Smooth muscle cell of the umbilical artery (primary cell): ENCODE data around the gene SELENOT. TPM values are rescaled to one million over a fixed set of nuclear protein-coding genes. Genes with fewer than 3 reads are reported as not detected.

ENCODE experiments used
- total RNA-seq: library from RNA; depleted of rRNA; stranded (reverse); fragments of >200 nt; gene quantifications from 2 replicates; pipeline ENCODE4 v1.2.3, GENCODE V29; 2014

Gene SELENOT, protein sequence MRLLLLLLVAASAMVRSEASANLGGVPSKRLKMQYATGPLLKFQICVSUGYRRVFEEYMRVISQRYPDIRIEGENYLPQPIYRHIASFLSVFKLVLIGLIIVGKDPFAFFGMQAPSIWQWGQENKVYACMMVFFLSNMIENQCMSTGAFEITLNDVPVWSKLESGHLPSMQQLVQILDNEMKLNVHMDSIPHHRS
- total RNA-seq = 200 and 238 TPM in 2 replicates

DNA sequence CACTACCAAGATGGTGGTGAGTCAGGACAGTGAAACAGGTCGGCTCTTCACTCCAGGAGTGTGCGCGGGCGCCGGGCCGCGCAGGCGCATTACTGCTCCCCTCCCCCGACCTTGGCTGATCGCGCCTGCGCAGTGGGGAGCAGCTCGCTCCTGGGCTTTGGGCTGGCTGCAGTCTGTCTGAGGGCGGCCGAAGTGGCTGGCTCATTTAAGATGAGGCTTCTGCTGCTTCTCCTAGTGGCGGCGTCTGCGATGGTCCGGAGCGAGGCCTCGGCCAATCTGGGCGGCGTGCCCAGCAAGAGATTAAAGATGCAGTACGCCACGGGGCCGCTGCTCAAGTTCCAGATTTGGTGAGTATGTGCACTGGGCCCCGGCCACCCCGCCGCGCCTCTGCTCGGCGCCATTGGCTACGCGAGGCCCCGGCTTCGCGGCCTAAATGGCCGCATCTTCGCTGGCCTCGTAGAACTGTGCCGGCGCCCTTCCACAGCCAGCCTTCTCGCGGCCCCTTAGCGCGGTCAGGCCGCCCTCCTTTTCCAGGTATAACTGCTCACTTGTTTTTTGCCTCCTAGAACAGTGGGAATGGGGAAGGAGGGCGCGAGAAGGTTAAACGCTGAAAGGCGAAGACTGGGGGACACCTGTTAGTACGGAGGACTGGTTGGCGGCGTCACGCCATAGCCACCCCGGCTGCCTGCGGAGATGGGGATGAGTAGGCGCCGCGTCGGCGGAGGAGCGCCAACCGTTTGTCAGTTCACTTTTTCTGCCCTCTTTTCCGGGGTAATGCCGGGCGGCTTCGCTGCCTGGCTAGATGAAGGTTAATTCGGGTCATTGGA lies at the start of gene SELENOT:
Gene SELENOT (plus strand): TSS at position 169 of the 827 bp plus-strand sequence. CDS start 42 bp downstream, at position 211.

Other genes with a start within 250 kb of the SELENOT start
- gene TSC22D2, start 195.0 kb upstream of the SELENOT start, total RNA-seq = 9.5 and 18.0 TPM in 2 replicates
- 214 and 229 TPM in 2 replicates for gene SERP1, start 56.8 kb upstream of the SELENOT start, total RNA-seq
- gene EIF2A, start 56.5 kb upstream of the SELENOT start, total RNA-seq = 188 and 205 TPM in 2 replicates
- gene ERICH6, start 100.6 kb downstream of the SELENOT start, total RNA-seq = not detected in 2 replicates
- 31.2 and 40.9 TPM in 2 replicates for gene SIAH2, start 159.8 kb downstream of the SELENOT start, total RNA-seq